Measurements from ENCODE around the gene EVC2.

Gene EVC2

DNA sequence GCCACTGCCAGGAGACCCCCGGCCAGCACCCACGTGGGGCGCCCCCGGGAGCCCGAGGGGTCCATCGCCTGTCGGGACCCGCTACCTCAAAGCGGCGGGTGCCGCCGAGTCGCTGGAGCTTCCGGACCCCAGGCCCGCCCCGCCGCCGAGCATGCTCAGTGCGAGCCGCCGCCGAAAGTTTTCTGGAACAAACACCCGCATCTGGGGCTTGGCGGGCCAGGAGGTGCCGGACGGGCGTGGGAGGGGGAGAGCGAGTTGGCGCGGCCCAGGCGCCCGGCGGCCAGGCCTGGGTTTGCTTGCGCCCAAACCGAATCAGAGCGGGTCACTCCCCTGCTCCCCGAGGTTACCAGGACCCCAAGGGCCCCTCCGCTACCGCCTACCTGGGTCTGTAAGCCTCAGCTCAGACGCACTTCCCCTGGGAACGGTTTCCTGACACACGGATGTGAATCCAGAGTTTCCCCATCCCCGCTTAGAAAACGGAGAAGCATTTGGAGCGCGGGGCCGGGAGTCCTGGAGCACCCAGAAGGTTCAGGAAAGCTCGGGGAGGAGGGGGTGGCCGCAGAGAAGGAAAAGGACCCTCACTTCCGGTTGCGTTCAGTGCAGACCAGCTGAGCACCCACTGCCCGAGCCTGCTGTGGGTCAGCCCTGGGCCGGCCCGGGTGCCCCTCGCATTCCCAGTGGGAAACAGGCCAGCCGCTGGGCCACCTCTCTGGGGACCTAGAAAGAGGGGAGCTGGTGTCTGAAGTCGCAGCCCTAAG, at the start of gene EVC2:
Gene EVC2, minus strand, starts transcription at position 111 of the 758 bp plus-strand sequence. Its CDS starts 46 bp downstream, at position 65.
- FAIRE-seq = no peak

DNA sequence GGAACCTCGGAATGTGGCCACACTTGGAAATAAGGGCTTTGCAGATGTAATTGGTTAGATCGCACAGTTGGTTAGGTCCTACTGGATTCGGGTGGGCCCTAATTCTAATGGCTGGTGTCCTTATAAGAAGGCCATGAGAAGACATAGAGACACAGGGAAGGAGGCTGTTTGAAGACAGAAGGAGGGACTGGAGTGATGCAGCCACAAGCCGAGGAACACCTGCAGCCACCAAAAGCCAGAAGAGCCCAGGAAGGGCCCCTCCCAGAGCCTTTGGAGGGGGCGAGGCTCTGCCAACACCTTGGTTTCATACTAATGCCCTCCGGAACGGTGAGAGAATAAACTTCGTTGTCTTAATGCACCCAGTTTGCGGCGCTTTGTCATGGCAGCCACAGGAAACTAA, 49.6 kb upstream of the EVC2 start:
- no peak for FAIRE-seq

DNA sequence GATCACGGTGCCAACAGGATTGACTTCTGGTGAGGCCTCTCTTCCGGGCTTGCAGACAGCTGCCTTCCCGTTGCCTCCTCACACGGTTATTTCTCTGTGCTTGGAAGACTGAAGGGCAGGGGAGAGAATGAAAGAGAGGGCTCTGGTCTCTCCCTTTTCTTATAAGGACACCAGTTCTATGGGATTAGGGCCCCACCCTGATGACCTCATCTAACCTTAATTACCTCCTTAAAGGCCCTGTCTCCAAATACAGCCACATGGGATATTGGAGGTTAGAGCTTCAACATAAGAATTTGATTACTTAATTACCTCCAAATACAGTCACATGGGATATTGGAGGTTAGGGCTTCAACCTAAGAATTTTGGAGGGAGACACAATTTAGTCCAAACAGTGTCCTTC, 49.2 kb upstream of the EVC2 start:
- FAIRE-seq = no peak

GRCh38 chr4:5757091-5757490, 48.7 kb upstream of the EVC2 start:
- no peak for FAIRE-seq

- FAIRE-seq = no peak
These were observed 47.9 kb upstream of the EVC2 start for GRCh38 chr4:5756271-5756670.

- FAIRE-seq = no peak
These were observed 47.3 kb upstream of the EVC2 start for GRCh38 chr4:5755679-5756078.

DNA sequence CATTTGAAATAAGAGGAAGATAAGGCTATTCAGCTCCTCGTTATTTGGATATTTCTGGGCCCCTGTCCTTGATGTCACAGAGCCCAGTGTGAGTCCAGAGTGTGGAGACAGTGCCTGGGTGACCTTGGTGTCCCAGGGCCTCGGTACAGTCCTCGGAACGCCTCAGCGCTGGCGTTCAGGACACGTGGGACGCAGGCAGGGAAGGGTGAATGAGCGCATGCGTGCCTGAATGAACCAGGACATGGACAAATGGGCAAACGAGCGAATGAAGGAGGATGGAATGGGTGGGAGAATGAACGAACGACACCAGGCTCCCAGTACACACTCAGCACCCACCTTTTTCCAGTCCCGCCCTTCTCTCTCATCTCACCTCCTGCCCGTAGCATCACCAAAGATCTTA, 46.8 kb upstream of the EVC2 start:
- FAIRE-seq = no peak

DNA sequence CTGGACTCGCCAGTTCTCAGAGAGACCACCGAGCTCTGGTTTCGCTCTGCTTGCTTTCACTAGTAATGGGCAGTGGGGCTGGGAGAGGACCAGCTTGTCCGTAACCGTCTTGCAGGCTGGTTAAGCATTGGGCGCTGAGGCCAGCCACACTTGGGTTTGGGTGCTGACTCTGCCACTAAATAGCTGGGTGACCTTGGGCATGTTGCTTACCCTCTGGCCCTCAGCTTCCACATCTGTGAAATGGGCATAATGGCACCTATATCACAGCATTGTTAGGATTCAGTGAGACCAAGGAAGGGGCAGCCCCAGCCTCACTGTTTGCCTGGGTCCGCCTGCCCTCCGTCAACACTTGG, 46.1 kb upstream of the EVC2 start:
- no peak for FAIRE-seq

- no peak for FAIRE-seq
These were observed 45.6 kb upstream of the EVC2 start for GRCh38 chr4:5753766-5754528.

- no peak for FAIRE-seq
These were observed 45.0 kb upstream of the EVC2 start for GRCh38 chr4:5753366-5753765.

- FAIRE-seq = no peak
These were observed 44.2 kb upstream of the EVC2 start for GRCh38 chr4:5752376-5753184.

GRCh38 chr4:5751666-5752375, 43.5 kb upstream of the EVC2 start:
- no peak for FAIRE-seq

DNA sequence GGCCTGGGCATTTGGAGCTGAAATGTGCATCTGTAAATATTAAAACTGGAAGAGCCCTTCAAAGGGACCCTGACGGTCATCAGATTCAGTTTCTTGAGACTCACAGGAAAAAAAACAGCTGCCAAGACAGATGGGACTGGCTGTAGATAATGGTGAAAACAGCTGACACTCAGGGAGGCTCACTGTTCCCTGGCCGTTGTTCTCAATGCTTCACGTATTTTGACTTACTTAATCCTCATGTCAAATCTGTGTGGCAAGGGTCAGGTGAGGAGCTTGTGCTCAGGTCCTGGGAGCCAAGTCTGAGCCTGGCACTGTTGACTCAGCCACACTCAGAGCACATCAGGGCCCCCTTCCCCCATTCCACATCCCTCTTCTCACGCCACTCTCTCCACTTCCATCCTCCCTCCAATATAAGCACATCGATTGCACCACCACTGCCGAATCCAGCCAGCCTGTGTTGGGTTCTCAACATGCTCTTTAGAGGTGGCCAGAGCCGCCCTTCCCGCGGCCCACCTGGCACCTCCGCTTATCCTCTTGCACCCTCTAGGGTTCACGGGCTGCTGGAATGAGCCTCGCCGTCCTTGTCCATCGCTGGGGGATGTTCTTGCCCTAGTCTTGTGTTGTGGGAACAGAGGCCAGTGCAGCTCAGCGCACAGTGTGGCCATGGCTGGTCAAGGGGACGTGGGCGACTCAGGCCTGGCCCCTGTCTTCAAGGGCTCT, 42.7 kb upstream of the EVC2 start:
- no peak for FAIRE-seq

- no peak for FAIRE-seq
These were observed 41.9 kb upstream of the EVC2 start for GRCh38 chr4:5750052-5750945.

GRCh38 chr4:5749568-5749967, 41.2 kb upstream of the EVC2 start:
- no peak for FAIRE-seq

DNA sequence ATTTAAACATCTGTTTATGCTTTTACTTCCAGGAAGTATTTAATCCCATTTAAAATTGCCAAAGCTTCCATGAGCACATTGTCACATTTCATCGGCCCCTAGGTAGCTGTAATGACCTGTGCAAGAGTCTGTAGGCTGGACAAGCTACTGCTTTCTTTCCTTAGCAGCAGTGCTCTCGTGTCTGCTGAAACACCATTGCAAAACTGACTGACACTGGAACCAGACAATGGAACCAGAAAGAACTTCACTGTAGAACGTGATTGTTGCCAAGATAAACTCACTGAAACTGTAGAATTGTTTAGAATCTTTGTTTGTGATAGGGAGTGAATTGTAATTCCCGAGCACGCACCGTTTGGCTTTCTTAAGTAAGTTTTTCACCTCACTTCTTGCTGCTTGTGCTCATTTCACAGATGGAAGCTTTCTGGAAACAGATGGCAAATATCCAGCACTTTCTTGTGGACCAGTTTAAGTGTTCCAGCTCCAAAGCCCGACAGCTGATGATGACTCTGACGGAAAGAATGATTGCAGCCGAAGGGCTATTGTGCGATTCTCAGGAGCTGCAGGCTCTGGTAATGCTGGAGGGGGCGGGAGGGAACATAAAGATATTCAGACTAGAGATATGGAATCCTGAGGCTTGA, 39.5 kb upstream of the EVC2 start:
- FAIRE-seq = no peak

- FAIRE-seq = no peak
These were observed 38.7 kb upstream of the EVC2 start for GRCh38 chr4:5746829-5747737.

GRCh38 chr4:5746250-5746649, 37.9 kb upstream of the EVC2 start:
- no peak for FAIRE-seq

DNA sequence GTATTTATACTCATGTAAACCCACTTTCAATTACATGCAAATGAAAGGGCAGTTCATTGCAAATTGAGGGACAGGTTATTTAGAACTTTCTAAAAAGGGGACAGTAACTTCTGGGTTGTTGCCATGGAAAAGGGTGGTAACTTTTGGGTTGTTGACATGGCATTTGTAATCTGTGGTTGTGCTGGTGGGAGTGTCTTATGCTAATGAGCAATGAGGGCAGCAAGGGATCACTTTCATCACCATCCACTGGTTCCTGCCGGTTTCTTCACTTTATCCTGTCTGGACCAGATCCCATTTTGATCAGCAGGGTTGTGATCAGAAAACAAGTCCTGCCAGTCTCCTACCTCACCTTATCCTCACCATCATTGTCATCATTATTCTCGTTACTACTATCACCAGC, 34.6 kb upstream of the EVC2 start:
- FAIRE-seq = no peak

DNA sequence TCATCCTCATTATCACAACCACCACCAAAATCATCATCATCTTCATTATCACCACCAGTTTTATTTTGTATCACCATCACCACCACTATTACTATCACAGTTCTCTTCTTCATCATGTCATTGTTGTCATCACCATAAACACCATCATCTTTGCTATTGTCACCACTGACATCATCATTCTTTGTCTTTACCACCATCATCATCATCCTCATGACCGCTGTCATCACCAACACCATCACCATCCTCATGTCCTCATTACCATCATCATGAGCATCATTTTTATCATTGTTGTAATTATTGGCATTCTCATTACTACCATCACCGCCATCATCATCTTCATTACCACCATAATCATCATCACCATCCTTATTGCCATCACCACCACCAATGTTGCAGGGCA, 34.0 kb upstream of the EVC2 start:
- FAIRE-seq = no peak

Data from G401.6 (cell line).